K562 (cell line): ENCODE data around the gene PRELID3B. TPM values are rescaled to one million over a fixed set of nuclear protein-coding genes. Genes with fewer than 3 reads are reported as not detected.

ENCODE experiments used
- BACH1 ChIP-seq: fragments of 200-800 bp; sonication (Bioruptor generic); IDR thresholded peaks from 2 replicates; pipeline ENCODE4 v1.6.1; 2016; ENCODE audit warnings: missing genetic modification characterization, missing compliant biosample characterization
- EP400 ChIP-seq: fragments of 450-650 bp; IDR thresholded peaks from 2 replicates; pipeline ENCODE4 v1.6.1; 2017; ENCODE audit warnings: antibody characterized with exemption, mild to moderate bottlenecking, moderate library complexity
- ILK ChIP-seq: fragments of 450-650 bp; IDR thresholded peaks from 2 replicates; pipeline ENCODE4 v1.6.1; 2016; ENCODE audit warnings: missing genetic modification characterization, low read depth, mild to moderate bottlenecking, missing compliant biosample characterization, moderate library complexity, borderline replicate concordance
- MTA1 ChIP-seq: fragments of 450-650 bp; IDR thresholded peaks from 2 replicates; pipeline ENCODE4 v1.6.1; 2017; ENCODE audit warnings: borderline replicate concordance
- NFXL1 ChIP-seq: fragments of 450-650 bp; formaldehyde crosslinking; IDR thresholded peaks from 2 replicates; pipeline ENCODE4 v1.4.0; 2021; ENCODE audit warnings: mild to moderate bottlenecking
- ZNF384 ChIP-seq: IDR thresholded peaks from 2 replicates; pipeline ENCODE4 v1.6.1; 2012; ENCODE audit warnings: low read depth, low read length, improper control_type of control experiment
- ZNF668 ChIP-seq: fragments of 250-450 bp; sonication (Bioruptor Pico); IDR thresholded peaks from 2 replicates; pipeline ENCODE4 v1.8.0; 2022; ENCODE audit warnings: mild to moderate bottlenecking, inconsistent platforms
- polyA plus RNA-seq, 8 experiments: library from polyadenylated mRNA; depleted of rRNA in 4 of 8; stranded (reverse) in 5 of 8; unstranded in 3 of 8; fragments of >200 nt; fragmentation: Nextera tagmentation in 2 of 8; fragmentation: Illumina TruSeq in 1 of 8; extraction: Ambion mirVana in 2 of 8; extraction: Trizol in 1 of 8; gene quantifications; 2 replicates each; pipeline versions ENCODE4 v1.2.1 to v1.2.3, GENCODE V29; 2011 to 2014; ENCODE audit warnings: inconsistent platforms in 1 of 8, missing spikeins in 1 of 8
- total RNA-seq, 7 experiments: library from RNA; depleted of rRNA in 6 of 7; stranded (reverse); fragments of >200 nt in 6 of 7; fragmentation: Illumina TruSeq in 2 of 7; extraction: Trizol in 2 of 7; gene quantifications; 2 replicates each; pipeline versions ENCODE4 v1.2.1 to v1.2.3, GENCODE V29; 2011 to 2021; ENCODE audit warnings: low replicate concordance in 1 of 7
- TF ChIP-seq, protein P1 (sequence below): fragments of 200-800 bp; sonication (Bioruptor generic); IDR thresholded peaks from 2 replicates; pipeline ENCODE4 v1.6.1; 2016; ENCODE audit warnings: missing genetic modification characterization, missing compliant biosample characterization
- TF ChIP-seq, protein P2 (sequence below): fragments of 450-650 bp; IDR thresholded peaks from 2 replicates; pipeline ENCODE4 v1.6.1; 2016; ENCODE audit warnings: low read depth
- TF ChIP-seq, protein P3 (sequence below), 2 experiments: fragments of 450-650 bp; conservative IDR thresholded peaks; 2 replicates each; pipeline ENCODE4 v1.6.1; 2017; ENCODE audit warnings: mild to moderate bottlenecking in 2 of 2, moderate library complexity in 2 of 2
- TF ChIP-seq, protein P4 (sequence below), 2 experiments: fragments of 450-650 bp in 1 of 2; sonication (generic) in 1 of 2; formaldehyde crosslinking; conservative IDR thresholded peaks; 2 replicates each; pipeline versions ENCODE4 v1.4.0 to v1.8.1; 2020 to 2022; ENCODE audit warnings: mild to moderate bottlenecking in 1 of 2, missing genetic modification reagents in 1 of 2

Gene PRELID3B
- total and polyA plus RNA-seq, 9 of the 15 experiments (the other 6 are each of a cell fraction or from before 2014, with no cell fraction given) = 77.0 to 186 (median 101) TPM

DNA sequence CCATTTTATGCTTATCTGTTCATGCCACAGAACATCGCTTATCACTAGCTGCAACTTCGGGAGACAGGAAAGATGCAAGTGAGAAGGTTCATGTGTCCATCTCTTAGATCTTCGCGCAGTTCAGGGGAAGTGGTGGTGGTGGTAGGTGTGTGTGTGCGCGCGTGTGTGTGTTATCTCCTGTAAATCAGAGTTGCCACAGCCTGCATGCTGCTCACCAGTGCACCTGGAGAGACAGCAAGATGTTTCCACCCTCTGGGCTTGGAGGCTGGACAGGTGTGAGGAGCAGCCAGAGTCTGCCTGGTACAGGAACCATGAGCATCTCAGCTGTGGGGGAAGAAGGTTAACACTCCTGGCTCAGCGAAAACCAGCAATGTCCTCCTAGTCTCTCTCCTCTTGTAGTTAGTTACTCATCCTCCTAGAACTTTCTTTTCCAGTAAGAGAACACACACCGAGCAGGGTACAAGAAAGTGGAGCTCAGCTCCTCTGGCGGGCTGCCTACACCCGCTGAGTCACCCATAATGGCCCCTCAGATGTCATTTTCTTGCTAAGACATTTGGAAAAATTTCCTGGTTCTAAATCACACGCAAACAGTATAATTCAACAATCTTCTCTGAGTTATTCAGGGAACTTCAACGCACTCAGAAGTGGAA lies 28.5 kb downstream of the PRELID3B start (continued):
- TF ChIP-seq, protein P1, sequence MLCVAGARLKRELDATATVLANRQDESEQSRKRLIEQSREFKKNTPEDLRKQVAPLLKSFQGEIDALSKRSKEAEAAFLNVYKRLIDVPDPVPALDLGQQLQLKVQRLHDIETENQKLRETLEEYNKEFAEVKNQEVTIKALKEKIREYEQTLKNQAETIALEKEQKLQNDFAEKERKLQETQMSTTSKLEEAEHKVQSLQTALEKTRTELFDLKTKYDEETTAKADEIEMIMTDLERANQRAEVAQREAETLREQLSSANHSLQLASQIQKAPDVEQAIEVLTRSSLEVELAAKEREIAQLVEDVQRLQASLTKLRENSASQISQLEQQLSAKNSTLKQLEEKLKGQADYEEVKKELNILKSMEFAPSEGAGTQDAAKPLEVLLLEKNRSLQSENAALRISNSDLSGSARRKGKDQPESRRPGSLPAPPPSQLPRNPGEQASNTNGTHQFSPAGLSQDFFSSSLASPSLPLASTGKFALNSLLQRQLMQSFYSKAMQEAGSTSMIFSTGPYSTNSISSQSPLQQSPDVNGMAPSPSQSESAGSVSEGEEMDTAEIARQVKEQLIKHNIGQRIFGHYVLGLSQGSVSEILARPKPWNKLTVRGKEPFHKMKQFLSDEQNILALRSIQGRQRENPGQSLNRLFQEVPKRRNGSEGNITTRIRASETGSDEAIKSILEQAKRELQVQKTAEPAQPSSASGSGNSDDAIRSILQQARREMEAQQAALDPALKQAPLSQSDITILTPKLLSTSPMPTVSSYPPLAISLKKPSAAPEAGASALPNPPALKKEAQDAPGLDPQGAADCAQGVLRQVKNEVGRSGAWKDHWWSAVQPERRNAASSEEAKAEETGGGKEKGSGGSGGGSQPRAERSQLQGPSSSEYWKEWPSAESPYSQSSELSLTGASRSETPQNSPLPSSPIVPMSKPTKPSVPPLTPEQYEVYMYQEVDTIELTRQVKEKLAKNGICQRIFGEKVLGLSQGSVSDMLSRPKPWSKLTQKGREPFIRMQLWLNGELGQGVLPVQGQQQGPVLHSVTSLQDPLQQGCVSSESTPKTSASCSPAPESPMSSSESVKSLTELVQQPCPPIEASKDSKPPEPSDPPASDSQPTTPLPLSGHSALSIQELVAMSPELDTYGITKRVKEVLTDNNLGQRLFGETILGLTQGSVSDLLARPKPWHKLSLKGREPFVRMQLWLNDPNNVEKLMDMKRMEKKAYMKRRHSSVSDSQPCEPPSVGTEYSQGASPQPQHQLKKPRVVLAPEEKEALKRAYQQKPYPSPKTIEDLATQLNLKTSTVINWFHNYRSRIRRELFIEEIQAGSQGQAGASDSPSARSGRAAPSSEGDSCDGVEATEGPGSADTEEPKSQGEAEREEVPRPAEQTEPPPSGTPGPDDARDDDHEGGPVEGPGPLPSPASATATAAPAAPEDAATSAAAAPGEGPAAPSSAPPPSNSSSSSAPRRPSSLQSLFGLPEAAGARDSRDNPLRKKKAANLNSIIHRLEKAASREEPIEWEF = no peak
- no peak for TF ChIP-seq NFXL1 (CRISPR knock-in tag)
- TF ChIP-seq, protein P2, sequence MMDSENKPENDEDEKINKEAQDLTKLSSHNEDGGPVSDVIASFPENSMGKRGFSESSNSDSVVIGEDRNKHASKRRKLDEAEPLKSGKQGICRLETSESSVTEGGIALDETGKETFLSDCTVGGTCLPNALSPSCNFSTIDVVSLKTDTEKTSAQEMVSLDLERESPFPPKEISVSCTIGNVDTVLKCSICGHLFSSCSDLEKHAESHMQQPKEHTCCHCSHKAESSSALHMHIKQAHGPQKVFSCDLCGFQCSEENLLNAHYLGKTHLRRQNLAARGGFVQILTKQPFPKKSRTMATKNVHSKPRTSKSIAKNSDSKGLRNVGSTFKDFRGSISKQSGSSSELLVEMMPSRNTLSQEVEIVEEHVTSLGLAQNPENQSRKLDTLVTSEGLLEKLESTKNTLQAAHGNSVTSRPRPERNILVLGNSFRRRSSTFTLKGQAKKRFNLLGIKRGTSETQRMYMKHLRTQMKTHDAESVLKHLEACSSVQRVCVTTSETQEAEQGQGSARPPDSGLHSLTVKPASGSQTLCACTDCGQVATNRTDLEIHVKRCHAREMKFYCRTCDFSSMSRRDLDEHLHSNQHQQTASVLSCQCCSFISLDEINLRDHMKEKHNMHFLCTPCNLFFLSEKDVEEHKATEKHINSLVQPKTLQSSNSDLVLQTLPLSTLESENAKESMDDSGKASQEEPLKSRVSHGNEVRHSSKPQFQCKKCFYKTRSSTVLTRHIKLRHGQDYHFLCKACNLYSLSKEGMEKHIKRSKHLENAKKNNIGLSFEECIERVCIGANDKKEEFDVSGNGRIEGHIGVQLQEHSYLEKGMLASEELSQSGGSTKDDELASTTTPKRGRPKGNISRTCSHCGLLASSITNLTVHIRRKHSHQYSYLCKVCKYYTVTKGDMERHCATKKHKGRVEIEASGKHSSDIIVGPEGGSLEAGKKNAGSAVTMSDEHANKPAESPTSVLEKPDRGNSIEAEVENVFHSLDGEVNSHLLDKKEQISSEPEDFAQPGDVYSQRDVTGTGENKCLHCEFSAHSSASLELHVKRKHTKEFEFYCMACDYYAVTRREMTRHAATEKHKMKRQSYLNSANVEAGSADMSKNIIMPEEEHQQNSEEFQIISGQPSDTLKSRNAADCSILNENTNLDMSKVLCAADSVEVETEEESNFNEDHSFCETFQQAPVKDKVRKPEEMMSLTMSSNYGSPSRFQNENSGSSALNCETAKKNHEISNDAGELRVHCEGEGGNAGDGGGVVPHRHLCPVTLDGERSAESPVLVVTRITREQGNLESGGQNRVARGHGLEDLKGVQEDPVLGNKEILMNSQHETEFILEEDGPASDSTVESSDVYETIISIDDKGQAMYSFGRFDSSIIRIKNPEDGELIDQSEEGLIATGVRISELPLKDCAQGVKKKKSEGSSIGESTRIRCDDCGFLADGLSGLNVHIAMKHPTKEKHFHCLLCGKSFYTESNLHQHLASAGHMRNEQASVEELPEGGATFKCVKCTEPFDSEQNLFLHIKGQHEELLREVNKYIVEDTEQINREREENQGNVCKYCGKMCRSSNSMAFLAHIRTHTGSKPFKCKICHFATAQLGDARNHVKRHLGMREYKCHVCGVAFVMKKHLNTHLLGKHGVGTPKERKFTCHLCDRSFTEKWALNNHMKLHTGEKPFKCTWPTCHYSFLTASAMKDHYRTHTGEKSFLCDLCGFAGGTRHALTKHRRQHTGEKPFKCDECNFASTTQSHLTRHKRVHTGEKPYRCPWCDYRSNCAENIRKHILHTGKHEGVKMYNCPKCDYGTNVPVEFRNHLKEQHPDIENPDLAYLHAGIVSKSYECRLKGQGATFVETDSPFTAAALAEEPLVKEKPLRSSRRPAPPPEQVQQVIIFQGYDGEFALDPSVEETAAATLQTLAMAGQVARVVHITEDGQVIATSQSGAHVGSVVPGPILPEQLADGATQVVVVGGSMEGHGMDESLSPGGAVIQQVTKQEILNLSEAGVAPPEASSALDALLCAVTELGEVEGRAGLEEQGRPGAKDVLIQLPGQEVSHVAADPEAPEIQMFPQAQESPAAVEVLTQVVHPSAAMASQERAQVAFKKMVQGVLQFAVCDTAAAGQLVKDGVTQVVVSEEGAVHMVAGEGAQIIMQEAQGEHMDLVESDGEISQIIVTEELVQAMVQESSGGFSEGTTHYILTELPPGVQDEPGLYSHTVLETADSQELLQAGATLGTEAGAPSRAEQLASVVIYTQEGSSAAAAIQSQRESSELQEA = no peak
- TF ChIP-seq ZNF668 = no peak
- TF ChIP-seq, protein P3, sequence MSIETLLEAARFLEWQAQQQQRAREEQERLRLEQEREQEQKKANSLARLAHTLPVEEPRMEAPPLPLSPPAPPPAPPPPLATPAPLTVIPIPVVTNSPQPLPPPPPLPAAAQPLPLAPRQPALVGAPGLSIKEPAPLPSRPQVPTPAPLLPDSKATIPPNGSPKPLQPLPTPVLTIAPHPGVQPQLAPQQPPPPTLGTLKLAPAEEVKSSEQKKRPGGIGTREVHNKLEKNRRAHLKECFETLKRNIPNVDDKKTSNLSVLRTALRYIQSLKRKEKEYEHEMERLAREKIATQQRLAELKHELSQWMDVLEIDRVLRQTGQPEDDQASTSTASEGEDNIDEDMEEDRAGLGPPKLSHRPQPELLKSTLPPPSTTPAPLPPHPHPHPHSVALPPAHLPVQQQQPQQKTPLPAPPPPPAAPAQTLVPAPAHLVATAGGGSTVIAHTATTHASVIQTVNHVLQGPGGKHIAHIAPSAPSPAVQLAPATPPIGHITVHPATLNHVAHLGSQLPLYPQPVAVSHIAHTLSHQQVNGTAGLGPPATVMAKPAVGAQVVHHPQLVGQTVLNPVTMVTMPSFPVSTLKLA (conservative IDR thresholded peaks at IDR 0.05) = no peak
- no peak for TF ChIP-seq EP400
- TF ChIP-seq MTA1 = 0 out of 2 replicates have a peak, but pooled peaks have one; percentile 18
- TF ChIP-seq ZNF384 = no peak
- TF ChIP-seq, protein P4, sequence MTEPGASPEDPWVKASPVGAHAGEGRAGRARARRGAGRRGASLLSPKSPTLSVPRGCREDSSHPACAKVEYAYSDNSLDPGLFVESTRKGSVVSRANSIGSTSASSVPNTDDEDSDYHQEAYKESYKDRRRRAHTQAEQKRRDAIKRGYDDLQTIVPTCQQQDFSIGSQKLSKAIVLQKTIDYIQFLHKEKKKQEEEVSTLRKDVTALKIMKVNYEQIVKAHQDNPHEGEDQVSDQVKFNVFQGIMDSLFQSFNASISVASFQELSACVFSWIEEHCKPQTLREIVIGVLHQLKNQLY (CRISPR knock-in tag; conservative IDR thresholded peaks at IDR 0.05) = no peak
- TF ChIP-seq ILK = no peak
- TF ChIP-seq BACH1 (tag) = no peak
